HG02943 (cell line): ENCODE measurements around the gene C1GALT1.
A peak's percentile ranks its signal among the peaks of the same experiment; 100 is the strongest.
"Not testable (repeated sequence)": the region's sequence is repeated elsewhere in the genome, so short reads cannot be mapped to it uniquely, and the experiment has no call there.

Source experiments
- ATAC-seq: cut with Tn5 transposase; IDR thresholded peaks from one replicate; pipeline ENCODE4 v1.9.1; 2021; ENCODE audit warnings: mild to moderate bottlenecking, low read depth, moderate library complexity; ENCODE audit not compliant: unreplicated experiment

Gene C1GALT1

GRCh38 chr7:7166318-7166717, 16.0 kb upstream of the C1GALT1 start:
- ATAC-seq, result no peak

- no peak for ATAC-seq
These were observed 13.0 kb upstream of the C1GALT1 start for GRCh38 chr7:7169296-7169695.

- ATAC-seq, result no peak
These were observed 8.2 kb upstream of the C1GALT1 start for GRCh38 chr7:7173956-7174632.

DNA sequence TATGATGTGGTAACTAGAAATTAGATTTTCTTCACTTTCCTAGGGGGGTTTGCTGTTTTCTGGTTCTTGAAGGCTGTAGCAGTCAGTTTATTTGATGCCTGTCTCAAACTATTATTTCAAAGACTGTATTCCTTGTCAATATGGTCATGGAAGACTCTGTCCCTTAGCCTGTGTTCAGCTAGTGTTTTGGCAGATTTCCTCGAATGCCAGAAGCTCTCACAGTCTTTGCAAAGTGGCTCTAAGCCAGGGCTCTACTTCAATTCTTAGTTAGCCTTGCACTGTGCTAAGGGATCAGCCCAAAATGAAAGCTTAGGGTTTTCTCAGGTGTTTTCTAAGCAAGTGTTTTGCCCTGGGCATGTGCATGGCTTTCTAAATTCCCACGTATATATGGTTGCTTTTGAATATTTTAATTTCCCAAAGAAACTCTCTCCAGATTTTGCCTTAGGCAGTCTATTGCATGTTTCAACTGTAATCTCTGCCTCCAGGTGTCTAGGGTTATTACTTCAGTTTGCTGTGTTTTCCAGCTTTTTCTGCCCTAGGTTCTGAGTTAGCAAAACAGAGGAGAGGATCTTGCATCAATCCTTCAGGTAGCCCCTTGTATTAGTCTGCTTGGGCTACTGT, 7.2 kb upstream of the C1GALT1 start:
- ATAC-seq, result no peak

DNA sequence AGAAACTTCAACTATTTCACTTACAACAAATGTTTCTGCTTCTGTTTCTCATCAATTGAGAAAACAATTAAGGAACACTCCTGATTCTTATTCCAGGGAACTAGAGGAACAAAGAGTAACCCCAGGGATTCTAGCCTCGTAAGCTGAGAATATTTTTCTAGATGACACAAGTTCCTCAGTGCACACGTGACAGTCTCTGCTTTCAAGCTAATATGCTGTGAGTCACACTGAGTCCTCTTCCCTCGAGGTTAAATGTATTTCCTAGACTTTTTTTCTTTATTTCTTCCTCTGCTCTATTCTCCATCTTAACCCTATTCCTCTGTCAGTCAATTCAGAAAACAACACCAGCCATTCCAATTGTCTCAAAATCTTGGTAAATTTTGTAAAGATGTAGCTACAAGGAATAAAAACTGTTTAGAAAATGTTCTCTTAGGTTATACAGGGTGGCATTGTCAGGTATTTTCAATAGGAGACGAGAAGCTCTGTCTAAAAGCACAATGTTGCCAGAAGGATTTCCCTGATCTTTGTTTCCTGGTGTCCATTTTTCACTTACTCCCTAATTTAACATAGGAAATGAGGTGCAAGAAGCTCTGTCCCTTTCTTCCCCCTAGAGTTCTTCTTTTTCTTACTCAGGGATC, 5.8 kb upstream of the C1GALT1 start:
- no peak for ATAC-seq

GRCh38 chr7:7177044-7177517, 5.3 kb upstream of the C1GALT1 start:
- ATAC-seq, result no peak

- ATAC-seq, result no peak
These were observed 4.3 kb upstream of the C1GALT1 start for GRCh38 chr7:7178081-7178480.

DNA sequence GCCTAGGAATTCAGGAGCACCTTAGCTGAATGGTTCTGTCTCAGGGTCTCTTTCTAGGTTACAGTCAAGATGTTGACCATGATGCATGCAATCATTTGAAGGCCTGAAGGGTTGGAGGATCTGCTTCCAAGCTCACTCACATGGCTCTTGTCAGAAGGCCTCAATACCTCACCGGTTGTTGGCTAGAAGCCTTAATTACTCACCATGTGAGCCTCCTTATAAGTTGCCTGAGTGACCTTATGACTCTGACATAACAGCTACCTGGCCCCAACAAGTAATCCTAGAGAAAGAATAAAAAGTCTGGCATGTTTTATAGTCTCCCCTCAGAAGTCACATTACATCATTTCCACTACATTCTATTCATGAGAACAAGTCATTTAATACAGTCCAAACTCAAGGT, 3.4 kb upstream of the C1GALT1 start:
- no peak for ATAC-seq

DNA sequence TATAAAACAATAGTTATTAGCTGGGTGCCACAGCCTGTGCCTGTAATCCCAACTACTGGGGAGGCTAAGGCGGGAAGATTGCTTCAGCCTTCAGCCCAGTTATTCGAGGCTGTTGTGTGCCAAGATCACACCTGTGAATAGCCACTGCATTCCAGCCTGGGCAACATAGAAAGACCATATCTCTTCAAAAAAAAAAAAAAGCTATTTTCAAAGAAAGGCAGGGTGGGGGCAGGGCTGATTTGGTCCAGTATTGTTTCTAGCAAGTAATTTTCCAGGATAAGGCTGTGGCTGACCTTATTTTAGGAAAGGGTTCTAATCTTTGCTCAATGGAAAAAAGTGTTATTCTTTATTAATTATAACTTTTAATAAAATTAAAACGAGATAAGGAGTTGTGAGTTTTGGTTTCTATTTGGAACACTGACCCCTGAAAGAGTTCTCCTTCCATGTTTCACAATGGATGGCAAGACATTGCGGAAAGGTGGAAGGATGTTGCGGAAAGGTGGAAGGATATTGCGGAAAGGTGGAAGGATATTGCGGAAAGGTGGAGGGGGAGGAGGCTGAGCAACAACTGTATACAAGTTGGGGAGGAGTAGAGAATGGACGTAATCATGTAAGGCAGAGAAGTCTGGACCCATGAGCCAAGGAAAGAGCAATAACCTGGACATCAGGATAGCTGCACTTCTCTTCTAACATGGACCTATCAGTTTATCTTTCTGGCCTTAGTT, 1.5 kb upstream of the C1GALT1 start:
- ATAC-seq, result no peak

- peak; percentile 50 for ATAC-seq
These were observed 707 bp upstream of the C1GALT1 start for GRCh38 chr7:7181519-7182155.

- peak; percentile 29 for ATAC-seq
These were observed 905 bp downstream of the C1GALT1 start for GRCh38 chr7:7183061-7183837.

- ATAC-seq, result no peak
These were observed 1.6 kb downstream of the C1GALT1 start for GRCh38 chr7:7183838-7184463.

GRCh38 chr7:7185371-7185989, 3.1 kb downstream of the C1GALT1 start:
- ATAC-seq, result no peak

- ATAC-seq, result no peak
These were observed 5.7 kb downstream of the C1GALT1 start for GRCh38 chr7:7188091-7188490.

DNA sequence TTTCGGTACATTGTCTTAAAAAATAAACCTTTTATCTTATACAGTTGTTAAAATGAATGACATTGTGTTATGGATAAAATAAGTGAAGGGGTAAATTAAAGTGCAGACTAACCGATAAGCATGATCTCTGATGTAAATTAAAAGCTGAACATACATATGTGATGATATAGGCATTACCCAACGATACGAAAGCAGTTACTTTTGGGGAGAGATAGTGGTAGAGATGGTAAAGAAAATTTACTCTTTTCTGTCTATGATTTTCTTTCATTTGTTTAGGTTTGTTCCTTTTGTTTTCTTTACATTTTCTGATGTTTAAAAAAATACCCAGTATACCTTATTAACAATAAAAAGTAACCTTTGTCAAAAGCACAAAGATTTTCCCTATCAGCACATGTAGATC, 6.4 kb downstream of the C1GALT1 start:
- no peak for ATAC-seq

DNA sequence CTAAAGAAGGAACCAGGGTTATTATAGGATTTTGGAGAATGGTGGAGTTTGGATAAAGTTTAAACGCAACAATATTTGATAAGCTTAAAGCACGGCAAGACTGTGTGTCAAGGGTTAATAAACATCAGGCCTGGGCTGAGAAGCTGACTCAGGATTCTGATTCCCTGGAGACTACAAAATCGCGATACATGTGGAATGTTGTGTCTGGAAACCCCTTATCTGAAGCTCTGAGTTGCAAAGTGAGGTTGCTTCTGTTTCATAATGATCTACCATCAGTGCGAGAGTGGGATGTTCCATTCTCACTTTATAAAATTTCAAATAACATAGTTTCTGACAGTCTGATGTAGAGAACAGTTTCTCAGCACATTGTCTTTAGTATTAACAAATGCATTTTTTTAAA, 7.8 kb downstream of the C1GALT1 start:
- no peak for ATAC-seq

DNA sequence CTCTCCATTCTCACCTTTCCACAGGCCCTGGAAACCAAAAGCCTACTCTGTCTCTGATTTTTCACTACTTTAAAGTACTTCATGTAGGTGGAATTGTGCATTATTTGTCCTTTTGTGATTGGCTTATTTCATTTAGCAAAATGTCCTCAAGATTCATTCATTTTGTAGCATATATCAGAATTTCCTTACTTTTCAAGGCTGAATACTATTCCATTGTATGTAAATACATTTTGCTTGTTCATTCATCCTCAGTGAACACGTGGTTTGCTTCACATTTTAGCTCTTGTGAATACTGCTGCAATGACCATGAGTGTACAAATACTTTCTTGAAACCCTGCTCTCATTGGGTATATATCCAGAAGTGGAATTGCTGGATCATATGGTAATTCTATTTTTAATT, 8.8 kb downstream of the C1GALT1 start:
- ATAC-seq, result no peak

DNA sequence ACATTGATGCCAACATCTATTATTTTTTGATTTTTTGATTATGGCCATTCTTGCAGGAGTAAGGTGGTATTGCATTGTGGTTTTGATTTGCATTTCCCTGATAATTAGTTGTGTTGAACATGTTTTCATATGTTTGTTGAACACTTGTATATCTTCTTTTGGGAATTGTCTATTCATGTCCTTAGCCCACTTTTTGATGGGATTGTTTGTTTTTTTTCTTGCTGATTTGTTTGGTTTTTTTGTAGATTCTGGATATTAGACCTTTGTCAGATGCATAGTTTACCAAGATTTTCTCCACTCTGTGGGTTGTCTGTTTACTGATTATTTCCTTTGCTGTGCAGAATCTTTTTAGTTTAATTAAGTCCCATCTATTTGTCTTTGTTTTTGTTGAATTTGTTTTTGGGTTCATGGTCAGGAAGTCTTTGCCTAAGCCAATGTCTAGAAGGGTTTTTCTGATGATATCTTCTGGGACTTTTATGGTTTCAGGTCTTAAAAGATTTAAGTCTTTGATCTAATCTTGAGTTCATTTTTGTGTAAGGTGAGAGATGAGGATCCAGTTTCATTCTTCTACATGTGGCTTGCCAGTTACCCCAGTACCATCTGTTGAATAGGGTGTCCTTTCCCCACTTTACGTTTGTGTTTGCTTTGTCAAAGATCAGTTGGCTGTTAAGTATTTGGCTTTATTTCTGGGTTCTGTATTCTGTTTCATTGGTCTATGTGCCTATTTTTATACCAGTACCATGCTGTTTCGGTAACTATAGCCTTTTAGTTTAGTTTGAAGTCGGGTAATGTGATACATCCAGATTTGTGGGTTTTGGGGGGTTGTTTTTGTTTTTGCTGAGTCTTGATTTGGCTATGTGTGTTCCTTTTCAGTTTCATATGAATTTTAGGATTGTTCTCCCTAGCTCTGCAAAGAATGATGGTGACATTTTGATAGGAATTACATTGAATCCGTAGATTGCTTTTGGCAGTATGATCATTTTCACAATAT, 10.7 kb downstream of the C1GALT1 start:
- ATAC-seq, result not testable (repeated sequence)
